ENCODE results near the gene RWDD3. TPM values are rescaled to one million over a fixed set of nuclear protein-coding genes. Genes with fewer than 3 reads are reported as not detected.

Gene RWDD3
- total and polyA plus RNA-seq, 2 of the 4 experiments (the other 2 are of a cell fraction), result 10.4 to 13.6 TPM

DNA sequence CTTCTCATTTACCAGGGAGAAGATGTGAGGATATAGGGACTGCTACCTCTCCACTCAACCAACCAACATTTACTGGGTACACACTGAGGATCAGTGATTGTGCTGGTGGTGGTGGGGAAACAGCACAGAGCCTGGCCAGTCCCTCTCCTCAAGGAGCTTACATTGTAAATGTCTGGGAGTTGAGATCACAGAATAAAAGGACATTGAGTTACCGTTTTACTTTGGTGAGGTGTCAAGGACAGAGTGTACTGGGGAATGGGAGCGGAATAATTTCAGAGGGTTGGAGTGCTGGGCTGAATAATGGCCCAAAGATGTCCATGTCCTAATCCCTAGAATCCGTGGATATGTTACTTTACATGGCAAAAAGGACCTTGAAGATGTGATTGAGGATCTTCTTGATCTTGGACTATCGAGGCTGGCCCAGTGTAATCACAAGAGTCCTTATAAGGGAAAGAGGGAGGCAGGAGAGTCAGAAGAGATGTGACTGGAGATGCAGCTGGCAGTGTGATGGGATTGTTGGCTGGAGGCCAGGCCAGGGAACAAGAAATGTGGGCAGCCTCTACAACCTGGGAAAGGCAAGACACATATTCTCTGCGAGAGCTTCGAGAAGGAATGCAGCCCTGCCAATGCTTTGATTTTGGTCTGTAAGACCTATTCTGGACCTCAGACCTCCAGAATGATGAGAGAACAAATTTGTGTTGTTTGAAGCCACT lies 26.6 kb upstream of the RWDD3 start:
- H3K4ac ChIP-seq (ENCODE audit: low read depth, low read length), result no peak overlapping the region
- H3K4me3 ChIP-seq (ENCODE audit: insufficient read depth, low read depth, low read length), result no peak overlapping the region
- H3K9me3 ChIP-seq (ENCODE audit: control insufficient read depth, insufficient read depth, low read length), result no peaks in the 10 kb centered on the region; the same call in 1 of the 2 replicates
- H2AFZ ChIP-seq (replicated peaks; ENCODE audit: low read length, poor library complexity), result no peak overlapping the region
- H3K79me1 ChIP-seq (ENCODE audit: low read depth in 1 of 2, low read length in 2 of 2), result no peaks in the 10 kb centered on the region
- WGBS, 2 experiments (ENCODE audit: extremely low coverage in 2 of 2, insufficient read length in 1 of 2), result 31% methylated on average over 2 of the region's 6 CpGs; no CpG with 5 or more reads in 1 of the 2 experiments
- no peak overlapping the region for H3K18ac ChIP-seq (ENCODE audit: low read depth, low read length)
- H4K20me1 ChIP-seq (ENCODE audit: insufficient read depth, low read length), result no peaks in the 10 kb centered on the region
- TF ChIP-seq MXI1 (IDR thresholded peaks at IDR 0.05; ENCODE audit: borderline replicate concordance, low read depth, low read length) (no peak), RFX5 (IDR thresholded peaks at IDR 0.05; ENCODE audit: low read depth, low read length) (no peak), RAD21 (IDR thresholded peaks at IDR 0.05; ENCODE audit: low read length) (no peak), CEBPB (IDR thresholded peaks at IDR 0.05; ENCODE audit: low read depth, low read length) (no peak), MAZ (IDR thresholded peaks at IDR 0.05; ENCODE audit: borderline replicate concordance, low read depth, low read length) (no peak), MAFK (IDR thresholded peaks at IDR 0.05; ENCODE audit: low read depth, low read length) (no peak), POLR2A (IDR thresholded peaks at IDR 0.05; ENCODE audit: low read depth, low read length) (no peak), USF2 (IDR thresholded peaks at IDR 0.05; ENCODE audit: low read depth, low read length) (no peak), RCOR1 (IDR thresholded peaks at IDR 0.05; ENCODE audit: insufficient replicate concordance, low read length) (no peak), BHLHE40 (IDR thresholded peaks at IDR 0.05; ENCODE audit: low read depth, low read length) (no peak), FOS (IDR thresholded peaks at IDR 0.05; ENCODE audit: low read depth, low read length) (no peak), CHD1 (IDR thresholded peaks at IDR 0.05; ENCODE audit: low read depth, low read length) (no peak), NFE2L2 (IDR thresholded peaks at IDR 0.05; ENCODE audit: low read depth, low read length) (no peak), SMC3 (IDR thresholded peaks at IDR 0.05; ENCODE audit: low read depth, low read length) (no peak)
- TF ChIP-seq, protein P1, sequence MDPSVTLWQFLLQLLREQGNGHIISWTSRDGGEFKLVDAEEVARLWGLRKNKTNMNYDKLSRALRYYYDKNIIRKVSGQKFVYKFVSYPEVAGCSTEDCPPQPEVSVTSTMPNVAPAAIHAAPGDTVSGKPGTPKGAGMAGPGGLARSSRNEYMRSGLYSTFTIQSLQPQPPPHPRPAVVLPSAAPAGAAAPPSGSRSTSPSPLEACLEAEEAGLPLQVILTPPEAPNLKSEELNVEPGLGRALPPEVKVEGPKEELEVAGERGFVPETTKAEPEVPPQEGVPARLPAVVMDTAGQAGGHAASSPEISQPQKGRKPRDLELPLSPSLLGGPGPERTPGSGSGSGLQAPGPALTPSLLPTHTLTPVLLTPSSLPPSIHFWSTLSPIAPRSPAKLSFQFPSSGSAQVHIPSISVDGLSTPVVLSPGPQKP (IDR thresholded peaks at IDR 0.05; ENCODE audit: borderline replicate concordance, low read depth, low read length), result no peak
- TF ChIP-seq, protein P2, sequence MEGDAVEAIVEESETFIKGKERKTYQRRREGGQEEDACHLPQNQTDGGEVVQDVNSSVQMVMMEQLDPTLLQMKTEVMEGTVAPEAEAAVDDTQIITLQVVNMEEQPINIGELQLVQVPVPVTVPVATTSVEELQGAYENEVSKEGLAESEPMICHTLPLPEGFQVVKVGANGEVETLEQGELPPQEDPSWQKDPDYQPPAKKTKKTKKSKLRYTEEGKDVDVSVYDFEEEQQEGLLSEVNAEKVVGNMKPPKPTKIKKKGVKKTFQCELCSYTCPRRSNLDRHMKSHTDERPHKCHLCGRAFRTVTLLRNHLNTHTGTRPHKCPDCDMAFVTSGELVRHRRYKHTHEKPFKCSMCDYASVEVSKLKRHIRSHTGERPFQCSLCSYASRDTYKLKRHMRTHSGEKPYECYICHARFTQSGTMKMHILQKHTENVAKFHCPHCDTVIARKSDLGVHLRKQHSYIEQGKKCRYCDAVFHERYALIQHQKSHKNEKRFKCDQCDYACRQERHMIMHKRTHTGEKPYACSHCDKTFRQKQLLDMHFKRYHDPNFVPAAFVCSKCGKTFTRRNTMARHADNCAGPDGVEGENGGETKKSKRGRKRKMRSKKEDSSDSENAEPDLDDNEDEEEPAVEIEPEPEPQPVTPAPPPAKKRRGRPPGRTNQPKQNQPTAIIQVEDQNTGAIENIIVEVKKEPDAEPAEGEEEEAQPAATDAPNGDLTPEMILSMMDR (conservative IDR thresholded peaks at IDR 0.05; ENCODE audit: low read depth, low read length), result no peak
- DNase-seq, result no peak
- intact Hi-C loops (cut with micrococcal nuclease), result no loop called here
- CTCF ChIA-PET, result interaction anchor here (1.0 kb wide), 1 partner anchor 11 kb away, joined by 3 read pairs; no protein-coding TSS in a partner anchor
- H4K5ac ChIP-seq (ENCODE audit: low read depth, low read length), result no peak overlapping the region
- no peak overlapping the region for H2BK15ac ChIP-seq (ENCODE audit: low read depth, low read length)
- H4K8ac ChIP-seq (ENCODE audit: low read depth in 2 of 2, low read length in 2 of 2), result no peak overlapping the region
- no peak overlapping the region for H2BK5ac ChIP-seq (ENCODE audit: low read depth, low read length, poor library complexity, severe bottlenecking)
- no peaks in the 10 kb centered on the region for H3K9me1 ChIP-seq (ENCODE audit: insufficient read depth, low read length)
- H3K56ac ChIP-seq (ENCODE audit: extremely low read depth, insufficient read depth, low read length), result no peak overlapping the region
- dilution Hi-C loops (cut with HindIII; ENCODE audit: low sequenced_read_pairs, unreplicated experiment), result no loop called here
- no peak for ATAC-seq (ENCODE audit: low read depth)
- H2AK9ac ChIP-seq (replicated peaks; ENCODE audit: low read depth, low read length, poor library complexity), result no peak overlapping the region
- no peak overlapping the region for H3K27ac ChIP-seq (ENCODE audit: insufficient read depth, low read length)
- H4K91ac ChIP-seq (ENCODE audit: insufficient read depth, low read depth, low read length), result no peak overlapping the region
- in situ Hi-C loops (cut with MboI; ENCODE audit: low sequenced_read_pairs), result no loop called here
- no peak overlapping the region for H2BK20ac ChIP-seq (ENCODE audit: low read depth, low read length)
- no peak overlapping the region for H3K4me2 ChIP-seq (ENCODE audit: low read depth, low read length)
- no TSS peak for BruUV-seq (replicated peaks)
- POLR2A ChIA-PET (ENCODE audit: unreplicated experiment), result no interaction called here
- no peak overlapping the region for H2BK120ac ChIP-seq (ENCODE audit: low read depth, low read length)
- H3K14ac ChIP-seq (replicated peaks; ENCODE audit: low read depth, low read length), result no peak overlapping the region
- H3K36me3 ChIP-seq (ENCODE audit: control insufficient read depth, insufficient read depth, low read length), result no peaks in the 10 kb centered on the region
- peaks cover 2% of the 10 kb centered on the region; the same call in 1 of the 2 replicates for H3K4me1 ChIP-seq (ENCODE audit: control insufficient read depth, insufficient read depth, low read length)
- no peaks in the 10 kb centered on the region for H3K27me3 ChIP-seq (ENCODE audit: control insufficient read depth, insufficient read depth, low read length)
- no peak overlapping the region for H2AK5ac ChIP-seq (ENCODE audit: low read depth, low read length)
- H3K23ac ChIP-seq (ENCODE audit: low read depth, low read length), result no peak overlapping the region
- H3K9ac ChIP-seq (ENCODE audit: low read depth, low read length), result no peak overlapping the region
